GM18498 (cell line): ENCODE measurements around the gene HECW1.

Experiments
- ATAC-seq: cut with Tn5 transposase; IDR thresholded peaks from one replicate; pipeline ENCODE4 v1.9.1; 2021; ENCODE audit warnings: mild to moderate bottlenecking, moderate library complexity; ENCODE audit not compliant: unreplicated experiment

Gene HECW1

GRCh38 chr7:43405948-43406347 is 293.5 kb downstream of the HECW1 start:
- no peak for ATAC-seq

- no peak for ATAC-seq
Measured at GRCh38 chr7:43406961-43407360, 294.5 kb downstream of the HECW1 start.

GRCh38 chr7:43408981-43409380 is 296.5 kb downstream of the HECW1 start:
- ATAC-seq: no peak

- ATAC-seq: no peak
Measured at GRCh38 chr7:43417455-43417854, 305.0 kb downstream of the HECW1 start.

- no peak for ATAC-seq
Measured at GRCh38 chr7:43430411-43430810, 318.0 kb downstream of the HECW1 start.

GRCh38 chr7:43431020-43431595 is 318.7 kb downstream of the HECW1 start:
- no peak for ATAC-seq

GRCh38 chr7:43433639-43434038 is 321.2 kb downstream of the HECW1 start:
- no peak for ATAC-seq

GRCh38 chr7:43437001-43437400 is 324.6 kb downstream of the HECW1 start:
- ATAC-seq: no peak

- ATAC-seq: no peak
Measured at GRCh38 chr7:43438897-43439479, 326.5 kb downstream of the HECW1 start.

GRCh38 chr7:43439631-43440401 is 327.4 kb downstream of the HECW1 start:
- ATAC-seq: peak; percentile 80

GRCh38 chr7:43441231-43442130 is 329.0 kb downstream of the HECW1 start:
- ATAC-seq: no peak

GRCh38 chr7:43443381-43443780 is 330.9 kb downstream of the HECW1 start:
- no peak for ATAC-seq

- no peak for ATAC-seq
Measured at GRCh38 chr7:43444711-43445578, 332.5 kb downstream of the HECW1 start.

- ATAC-seq: no peak
Measured at GRCh38 chr7:43449577-43449976, 337.1 kb downstream of the HECW1 start.

GRCh38 chr7:43450894-43451293 is 338.4 kb downstream of the HECW1 start:
- no peak for ATAC-seq

GRCh38 chr7:43454936-43455518 is 342.6 kb downstream of the HECW1 start:
- ATAC-seq: peak; percentile 75

GRCh38 chr7:43456200-43456599 is 343.8 kb downstream of the HECW1 start:
- ATAC-seq: no peak

- no peak for ATAC-seq
Measured at GRCh38 chr7:43458330-43459018, 346.0 kb downstream of the HECW1 start.

GRCh38 chr7:43459019-43459337 is 346.5 kb downstream of the HECW1 start:
- ATAC-seq: no peak
